Mammary epithelial cell (primary cell): ENCODE results near the gene RNF4.

ENCODE experiments used
- EZH2 ChIP-seq: IDR thresholded peaks from 2 replicates; pipeline ENCODE4 v1.6.1; 2012; ENCODE audit warnings: low read length, inconsistent platforms, borderline replicate concordance
- TF ChIP-seq, protein P1 (sequence below), 2 donors: IDR thresholded peaks in 1 of 2; conservative IDR thresholded peaks in 1 of 2; 2 replicates each; pipeline ENCODE4 v1.5.1; 2011 to 2012; ENCODE audit warnings: inconsistent platforms in 2 of 2, low read length in 2 of 2, mild to moderate bottlenecking in 2 of 2, control low read depth in 1 of 2, low read depth in 1 of 2; ENCODE audit not compliant: insufficient read depth in 1 of 2; ENCODE audit errors: extremely low read depth in 1 of 2

- TF ChIP-seq, protein P1, sequence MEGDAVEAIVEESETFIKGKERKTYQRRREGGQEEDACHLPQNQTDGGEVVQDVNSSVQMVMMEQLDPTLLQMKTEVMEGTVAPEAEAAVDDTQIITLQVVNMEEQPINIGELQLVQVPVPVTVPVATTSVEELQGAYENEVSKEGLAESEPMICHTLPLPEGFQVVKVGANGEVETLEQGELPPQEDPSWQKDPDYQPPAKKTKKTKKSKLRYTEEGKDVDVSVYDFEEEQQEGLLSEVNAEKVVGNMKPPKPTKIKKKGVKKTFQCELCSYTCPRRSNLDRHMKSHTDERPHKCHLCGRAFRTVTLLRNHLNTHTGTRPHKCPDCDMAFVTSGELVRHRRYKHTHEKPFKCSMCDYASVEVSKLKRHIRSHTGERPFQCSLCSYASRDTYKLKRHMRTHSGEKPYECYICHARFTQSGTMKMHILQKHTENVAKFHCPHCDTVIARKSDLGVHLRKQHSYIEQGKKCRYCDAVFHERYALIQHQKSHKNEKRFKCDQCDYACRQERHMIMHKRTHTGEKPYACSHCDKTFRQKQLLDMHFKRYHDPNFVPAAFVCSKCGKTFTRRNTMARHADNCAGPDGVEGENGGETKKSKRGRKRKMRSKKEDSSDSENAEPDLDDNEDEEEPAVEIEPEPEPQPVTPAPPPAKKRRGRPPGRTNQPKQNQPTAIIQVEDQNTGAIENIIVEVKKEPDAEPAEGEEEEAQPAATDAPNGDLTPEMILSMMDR (conservative IDR thresholded peaks at IDR 0.05 in 1 of 2, IDR thresholded peaks at IDR 0.05 in 1 of 2; ENCODE audit: extremely low read depth in 1 of 2, insufficient read depth in 1 of 2, low read depth in 1 of 2, low read length in 2 of 2): no peak
- no peak for TF ChIP-seq EZH2
These were observed 20.3 kb upstream of the RNF4 start for GRCh38 chr4:2448589-2448988.
